Stimulated activated CD8-positive, alpha-beta memory T cell treated with anti-CD3 and anti-CD28 coated beads, Interleukin-15, amount 100 ng/mL, for 48 hours (primary cell): ENCODE data around the gene MIER3.

Experiments used
- DNase-seq, 2 donors: peaks; one replicate each; pipeline ENCODE4 v3.0.0-alpha.2; 2020; ENCODE audit warnings: low read depth in 2 of 2

MIER3 gene

DNA sequence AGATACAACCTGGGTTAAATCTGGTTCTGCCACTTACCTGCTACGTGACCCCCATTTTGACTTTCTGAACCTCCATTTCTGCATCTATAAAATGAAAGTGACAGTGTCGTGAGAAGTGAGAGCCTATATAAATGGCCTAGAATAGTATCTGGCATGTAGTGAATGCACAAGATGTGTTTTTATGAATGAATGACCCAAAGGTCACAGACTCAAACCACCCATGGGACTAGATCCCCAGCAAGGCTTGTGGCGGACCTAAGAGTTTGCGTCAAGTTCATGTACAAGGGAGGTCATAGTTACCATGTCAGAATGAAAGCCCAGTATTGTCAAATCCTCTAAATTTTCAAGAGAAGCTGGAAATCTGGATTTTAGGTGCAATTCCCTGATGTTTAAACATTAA is 53.7 kb downstream of the MIER3 start:
- no peak for DNase-seq

DNA sequence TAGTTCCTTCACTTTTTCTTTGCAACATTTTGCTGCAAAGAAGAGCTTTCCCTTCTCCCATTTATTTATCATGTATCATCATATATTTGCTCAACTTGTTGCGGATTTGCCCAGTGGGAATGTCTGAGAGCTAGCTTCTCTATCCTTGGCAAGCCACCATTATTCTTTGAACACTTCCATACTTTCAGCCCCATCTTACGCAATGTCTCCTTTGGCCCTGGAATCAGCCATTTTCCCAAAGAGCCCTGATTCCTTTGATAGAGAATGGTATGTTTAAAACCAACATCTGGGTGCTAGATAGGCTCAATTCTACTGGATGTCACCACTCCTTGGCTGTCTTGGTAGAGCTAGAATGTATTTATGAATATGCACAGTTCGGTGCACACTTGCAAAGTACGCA is 55.2 kb downstream of the MIER3 start:
- DNase-seq: no peak

DNA sequence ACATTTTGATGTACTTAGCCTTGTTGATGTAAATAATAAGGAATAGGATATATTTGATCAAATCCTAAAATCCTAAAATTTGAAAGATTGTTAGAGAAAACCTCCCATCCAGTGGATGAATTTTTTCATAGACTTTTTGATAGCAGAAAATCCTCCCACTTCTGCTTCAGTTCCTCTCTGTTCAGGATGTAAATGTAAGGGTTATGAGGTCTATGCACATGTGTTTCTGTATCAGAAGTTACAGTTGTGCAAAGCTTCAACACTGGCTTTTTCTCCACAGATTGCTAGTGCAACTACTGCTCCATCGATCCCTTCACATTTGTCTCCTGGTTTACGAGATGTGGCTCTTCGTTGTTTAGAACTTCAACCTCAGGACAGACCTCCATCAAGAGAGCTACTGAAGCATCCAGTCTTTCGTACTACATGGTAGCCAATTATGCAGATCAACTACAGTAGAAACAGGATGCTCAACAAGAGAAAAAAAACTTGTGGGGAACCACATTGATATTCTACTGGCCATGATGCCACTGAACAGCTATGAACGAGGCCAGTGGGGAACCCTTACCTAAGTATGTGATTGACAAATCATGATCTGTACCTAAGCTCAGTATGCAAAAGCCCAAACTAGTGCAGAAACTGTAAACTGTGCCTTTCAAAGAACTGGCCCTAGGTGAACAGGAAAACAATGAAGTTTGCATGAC is 58.5 kb downstream of the MIER3 start:
- DNase-seq: no peak

DNA sequence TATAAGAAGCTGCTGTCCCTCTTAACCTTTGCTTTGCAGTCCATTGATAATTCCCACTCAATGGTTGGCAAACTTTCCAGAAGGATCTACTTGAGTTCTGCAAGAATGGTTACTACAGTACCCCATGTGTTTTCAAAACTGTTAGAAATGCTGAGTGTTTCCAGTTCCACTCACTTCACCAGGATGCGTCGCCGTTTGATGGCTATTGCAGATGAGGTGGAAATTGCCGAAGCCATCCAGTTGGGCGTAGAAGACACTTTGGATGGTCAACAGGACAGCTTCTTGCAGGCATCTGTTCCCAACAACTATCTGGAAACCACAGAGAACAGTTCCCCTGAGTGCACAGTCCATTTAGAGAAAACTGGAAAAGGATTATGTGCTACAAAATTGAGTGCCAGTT is 70.4 kb downstream of the MIER3 start:
- no peak for DNase-seq

DNA sequence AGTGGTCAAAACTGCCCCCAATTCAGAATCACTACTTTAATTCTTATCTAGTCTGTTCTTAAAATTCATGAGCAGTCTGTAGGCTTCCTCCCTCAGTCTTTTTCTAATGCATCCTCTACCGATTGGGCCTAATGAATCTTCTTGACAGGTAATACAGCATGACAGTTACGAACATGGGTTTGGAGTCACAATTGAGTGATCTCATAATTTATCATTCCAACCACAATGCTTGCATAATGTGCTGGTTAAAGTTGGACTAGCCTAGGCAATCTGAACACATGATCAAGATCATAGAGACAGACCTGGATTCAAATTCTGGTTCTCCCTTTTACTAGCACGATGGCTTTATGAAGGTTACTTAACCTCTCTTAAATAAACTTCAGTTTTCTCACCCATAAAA is 75.6 kb downstream of the MIER3 start:
- DNase-seq: no peak

DNA sequence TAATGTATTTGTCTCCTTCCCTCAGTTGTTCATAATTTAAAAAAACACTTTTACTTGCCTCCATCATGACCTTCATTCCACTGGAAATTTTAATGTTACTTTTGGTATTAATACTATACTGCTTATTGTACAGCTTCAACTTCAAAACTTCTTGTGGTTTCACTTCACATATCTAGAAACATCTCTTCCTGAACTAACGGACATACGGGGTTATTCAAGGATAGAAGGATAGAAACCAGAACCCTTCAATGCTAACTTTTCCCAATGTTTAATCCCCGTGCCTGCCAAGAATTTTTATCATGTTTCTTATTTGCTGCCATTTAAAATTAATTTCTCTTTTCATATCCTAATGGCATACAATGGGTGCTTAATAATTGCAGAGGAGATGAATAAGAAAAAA is 78.9 kb downstream of the MIER3 start:
- DNase-seq: no peak

DNA sequence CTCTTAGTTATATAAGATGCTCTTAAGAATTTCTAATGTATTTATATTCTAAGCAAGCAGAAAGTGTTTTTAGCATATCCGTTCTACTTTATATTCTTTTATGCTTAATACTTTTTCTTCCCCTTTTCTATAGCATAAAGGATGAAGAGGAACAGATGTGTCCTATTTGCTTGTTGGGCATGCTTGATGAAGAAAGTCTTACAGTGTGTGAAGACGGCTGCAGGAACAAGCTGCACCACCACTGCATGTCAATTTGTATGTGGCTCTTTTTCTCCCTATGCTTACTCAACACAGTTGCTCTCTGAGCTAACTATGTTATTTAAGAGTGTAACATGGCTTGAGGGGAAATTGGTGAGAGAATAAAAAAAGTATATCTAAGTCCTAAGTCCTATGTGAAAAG is 80.1 kb downstream of the MIER3 start:
- DNase-seq: no peak
